Fibroblast of lung (primary cell): ENCODE data around the gene CCDC192.

Source experiments
- EZH2 ChIP-seq: IDR thresholded peaks from 2 replicates; pipeline ENCODE4 v1.5.1; 2012; ENCODE audit warnings: low read length, control low read depth, mild to moderate bottlenecking; ENCODE audit errors: missing control alignments
- TF ChIP-seq, protein P1 (sequence below), 2 donors: IDR thresholded peaks in 1 of 2; conservative IDR thresholded peaks in 1 of 2; 1 replicate in 1 of 2; 2 replicates in 1 of 2; pipeline ENCODE4 v1.5.1; 2011 to 2012; ENCODE audit warnings: low read length in 2 of 2, control low read depth in 1 of 2, inconsistent platforms in 1 of 2, low read depth in 1 of 2, mild to moderate bottlenecking in 1 of 2

DNA sequence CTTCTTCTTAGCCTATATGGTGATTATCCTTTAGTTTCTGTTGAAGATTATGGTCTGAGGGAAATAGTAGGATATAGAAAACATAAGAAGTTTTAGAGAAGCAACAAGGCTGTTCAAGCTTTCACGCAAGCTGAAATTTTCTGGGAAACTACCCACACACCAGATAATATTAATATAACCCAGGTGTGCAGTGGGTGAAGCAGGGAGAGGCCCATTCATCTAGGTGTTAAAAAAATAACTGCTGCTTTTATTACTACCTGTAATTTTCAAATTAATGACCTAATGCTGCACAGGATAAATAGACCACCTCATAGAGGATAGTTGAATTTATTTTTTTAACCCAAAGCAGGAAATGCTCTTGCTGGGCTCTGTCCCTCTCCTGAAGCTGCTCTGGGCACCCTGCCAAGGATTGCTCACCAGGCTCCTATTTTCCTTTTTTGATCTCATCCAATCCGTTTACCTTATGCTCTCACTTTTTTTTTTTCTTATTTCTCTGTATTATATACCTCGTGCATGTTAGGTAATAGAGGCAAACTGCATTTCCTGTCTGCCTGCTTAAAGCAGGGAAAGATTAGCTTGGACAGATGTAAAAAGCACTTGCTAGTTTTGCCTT is 256.1 kb downstream of the CCDC192 start:
- TF ChIP-seq, protein P1, sequence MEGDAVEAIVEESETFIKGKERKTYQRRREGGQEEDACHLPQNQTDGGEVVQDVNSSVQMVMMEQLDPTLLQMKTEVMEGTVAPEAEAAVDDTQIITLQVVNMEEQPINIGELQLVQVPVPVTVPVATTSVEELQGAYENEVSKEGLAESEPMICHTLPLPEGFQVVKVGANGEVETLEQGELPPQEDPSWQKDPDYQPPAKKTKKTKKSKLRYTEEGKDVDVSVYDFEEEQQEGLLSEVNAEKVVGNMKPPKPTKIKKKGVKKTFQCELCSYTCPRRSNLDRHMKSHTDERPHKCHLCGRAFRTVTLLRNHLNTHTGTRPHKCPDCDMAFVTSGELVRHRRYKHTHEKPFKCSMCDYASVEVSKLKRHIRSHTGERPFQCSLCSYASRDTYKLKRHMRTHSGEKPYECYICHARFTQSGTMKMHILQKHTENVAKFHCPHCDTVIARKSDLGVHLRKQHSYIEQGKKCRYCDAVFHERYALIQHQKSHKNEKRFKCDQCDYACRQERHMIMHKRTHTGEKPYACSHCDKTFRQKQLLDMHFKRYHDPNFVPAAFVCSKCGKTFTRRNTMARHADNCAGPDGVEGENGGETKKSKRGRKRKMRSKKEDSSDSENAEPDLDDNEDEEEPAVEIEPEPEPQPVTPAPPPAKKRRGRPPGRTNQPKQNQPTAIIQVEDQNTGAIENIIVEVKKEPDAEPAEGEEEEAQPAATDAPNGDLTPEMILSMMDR (conservative IDR thresholded peaks at IDR 0.05 in 1 of 2, IDR thresholded peaks at IDR 0.05 in 1 of 2; ENCODE audit: low read depth in 1 of 2, low read length in 2 of 2): no peak
- no peak for TF ChIP-seq EZH2
